PC-9 (cell line): ENCODE data around the gene SCYGR7. TPM values are rescaled to one million over a fixed set of nuclear protein-coding genes. Genes with fewer than 3 reads are reported as not detected.

Experiments used
- BruUV-seq: library from RNA; stranded (reverse); fragments of 400-500 nt; replicated peaks from 2 replicates; lab custom pipeline; 2021; lab: Mats Ljungman, UMichigan
- CTCF ChIA-PET: fragments of 300-600 bp; sonication (Branson Sonifier 250); formaldehyde crosslinking; loops from one replicate; lab custom pipeline; 2022; ENCODE audit warnings: antibody characterized with exemption; lab: Charles Lee
- POLR2A ChIA-PET: fragments of 300-600 bp; sonication (Branson Sonifier 250); formaldehyde crosslinking; loops from one replicate; lab custom pipeline; 2022; ENCODE audit warnings: antibody characterized with exemption; ENCODE audit not compliant: unreplicated experiment; lab: Charles Lee
- DNase-seq, 2 experiments: peaks; one replicate each; pipeline versions ENCODE4 v3.0.0 to v3.0.0-alpha.2; 2015 to 2022; ENCODE audit warnings: mixed read lengths in 1 of 2
- H2AFZ ChIP-seq: fragments of 200-600 bp; sonication (generic); 2 replicates; pipeline ENCODE4 v1.8.1; 2017; ENCODE audit warnings: antibody characterized with exemption
- H3F3A ChIP-seq: fragments of 200-600 bp; sonication (generic); 2 replicates; pipeline ENCODE4 v1.8.1; 2017; ENCODE audit warnings: antibody characterized with exemption, mild to moderate bottlenecking, low read depth; ENCODE audit not compliant: insufficient read depth
- H3K27ac ChIP-seq: fragments of 200-600 bp; sonication (generic); 2 replicates; pipeline ENCODE4 v1.6.1; 2016; ENCODE audit warnings: mixed run types
- H3K27me3 ChIP-seq: fragments of 200-600 bp; sonication (generic); 2 replicates; pipeline ENCODE4 v1.6.1; 2016; ENCODE audit warnings: low read depth, mixed run types; ENCODE audit not compliant: insufficient read depth
- H3K36me3 ChIP-seq: fragments of 200-600 bp; sonication (generic); 2 replicates; pipeline ENCODE4 v1.6.1; 2016; ENCODE audit warnings: low read depth, mixed run types
- H3K4me1 ChIP-seq: fragments of 200-600 bp; sonication (generic); replicated peaks from 2 replicates; pipeline ENCODE4 v1.6.1; 2016; ENCODE audit warnings: mixed run types; ENCODE audit not compliant: insufficient read depth
- H3K4me2 ChIP-seq: fragments of 200-600 bp; sonication (generic); 2 replicates; pipeline ENCODE4 v1.6.1; 2017; ENCODE audit warnings: mixed run types
- H3K4me3 ChIP-seq: fragments of 200-600 bp; sonication (generic); 2 replicates; pipeline ENCODE4 v1.6.1; 2016; ENCODE audit warnings: mixed run types
- H3K79me2 ChIP-seq: fragments of 200-600 bp; sonication (generic); 2 replicates; pipeline ENCODE4 v1.6.1; 2017; ENCODE audit warnings: low read depth, mixed run types
- H3K9me2 ChIP-seq: fragments of 200-600 bp; sonication (generic); 2 replicates; pipeline ENCODE4 v1.8.1; 2017; ENCODE audit warnings: mild to moderate bottlenecking; ENCODE audit not compliant: insufficient read depth
- H3K9me3 ChIP-seq: fragments of 200-600 bp; sonication (generic); 2 replicates; pipeline ENCODE4 v1.8.1; 2016; ENCODE audit warnings: low read depth; ENCODE audit not compliant: insufficient read depth
- H4K20me1 ChIP-seq: fragments of 200-600 bp; sonication (generic); 2 replicates; pipeline ENCODE4 v1.8.1; 2017; ENCODE audit not compliant: insufficient read depth
- CTCF ChIP-seq: fragments of 200-600 bp; sonication (generic); conservative IDR thresholded peaks from 2 replicates; pipeline ENCODE4 v1.6.1; 2017; ENCODE audit warnings: mixed run types, antibody characterized with exemption, mild to moderate bottlenecking, moderate library complexity
- EZH2 ChIP-seq: fragments of 200-600 bp; sonication (generic); IDR thresholded peaks from 2 replicates; pipeline ENCODE4 v1.8.0; 2017; ENCODE audit warnings: antibody characterized with exemption, low read depth
- intact Hi-C: fragments of 100-400 bp; cut with micrococcal nuclease; formaldehyde crosslinking; loops from one replicate; pipeline ENCODE4 v1.10.0; 2022; ENCODE audit not compliant: unreplicated experiment
- total RNA-seq: library from RNA; stranded (reverse); gene quantifications from 2 replicates; pipeline ENCODE4 v1.2.3, GENCODE V29; 2021

SCYGR7 gene
- total RNA-seq, 1 experiment from 2014 or later: not detected

GRCh38 chr2:227696990-227697679 is 31.0 kb upstream of the SCYGR7 start:
- no peaks in the 10 kb centered on the region for H3F3A ChIP-seq
- BruUV-seq: no TSS peak
- POLR2A ChIA-PET: no interaction called here
- CTCF ChIA-PET: no interaction called here
- no peak overlapping the region for H3K4me3 ChIP-seq
- H3K4me1 ChIP-seq: peaks cover 7% of the 10 kb centered on the region
- H3K9me2 ChIP-seq: no peaks in the 10 kb centered on the region
- no peak for TF ChIP-seq EZH2
- TF ChIP-seq CTCF: no peak
- no peaks in the 10 kb centered on the region for H3K36me3 ChIP-seq
- intact Hi-C loops: no loop called here
- no peaks in the 10 kb centered on the region for H3K27me3 ChIP-seq
- H4K20me1 ChIP-seq: no peaks in the 10 kb centered on the region
- no peaks in the 10 kb centered on the region; the same call in 1 of the 2 replicates for H3K9me3 ChIP-seq
- H3K79me2 ChIP-seq: no peaks in the 10 kb centered on the region
- DNase-seq: no peak
- H3K4me2 ChIP-seq: no peak overlapping the region
- H2AFZ ChIP-seq: no peak overlapping the region
- H3K27ac ChIP-seq: no peak overlapping the region

- no peaks in the 10 kb centered on the region for H3K27me3 ChIP-seq
- H2AFZ ChIP-seq: no peak overlapping the region
- H4K20me1 ChIP-seq: no peaks in the 10 kb centered on the region
- no peak overlapping the region for H3K4me3 ChIP-seq
- POLR2A ChIA-PET: no interaction called here
- CTCF ChIA-PET: no interaction called here
- H3F3A ChIP-seq: peaks cover 27% of the 10 kb centered on the region
- H3K27ac ChIP-seq: peak overlapping the region; percentile 92; the same call in 1 of the 2 replicates
- H3K36me3 ChIP-seq: no peaks in the 10 kb centered on the region
- H3K4me2 ChIP-seq: 0 out of 2 replicates have a peak overlapping the region, but pooled peaks have one; percentile 77
- DNase-seq: no peak
- no TSS peak for BruUV-seq
- intact Hi-C loops: loop anchor here (5.0 kb wide), 2 partner anchors 44 to 294 kb away; no protein-coding TSS in a partner anchor
- H3K4me1 ChIP-seq: peaks cover 37% of the 10 kb centered on the region
- H3K9me3 ChIP-seq: no peaks in the 10 kb centered on the region
- H3K9me2 ChIP-seq: no peaks in the 10 kb centered on the region
- TF ChIP-seq CTCF (no peak), EZH2 (no peak)
- H3K79me2 ChIP-seq: no peaks in the 10 kb centered on the region
These were observed 26.6 kb upstream of the SCYGR7 start for GRCh38 chr2:227701556-227701955.

DNA sequence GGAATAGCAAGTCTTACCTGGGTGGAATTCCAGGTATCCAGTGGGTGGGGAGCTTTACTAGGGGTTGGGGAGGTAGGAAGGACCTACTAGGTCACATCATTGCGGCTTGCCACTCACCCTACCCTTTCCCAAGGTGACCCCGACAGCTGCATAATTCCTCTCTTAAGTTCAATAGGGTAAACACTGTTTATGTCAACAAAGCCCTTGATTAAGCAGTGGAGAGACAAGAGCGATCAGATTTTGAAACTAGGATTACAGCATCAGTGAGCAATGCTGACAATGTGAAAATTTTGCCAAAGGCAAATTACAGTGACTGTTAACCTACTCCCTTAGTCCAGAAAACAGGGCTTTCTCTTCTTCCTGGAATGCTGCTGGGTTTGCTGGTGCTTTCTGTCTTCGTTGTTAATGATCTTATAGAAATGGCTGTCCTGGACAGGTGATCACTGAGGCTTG is 24.8 kb upstream of the SCYGR7 start:
- H3K4me3 ChIP-seq: peak overlapping the region; percentile 41
- BruUV-seq: no TSS peak
- H3K27ac ChIP-seq: peak overlapping the region; percentile 92
- no peaks in the 10 kb centered on the region for H3K27me3 ChIP-seq
- peak overlapping the region; percentile 54 for H2AFZ ChIP-seq
- POLR2A ChIA-PET: interaction anchor here (0.5 to 0.6 kb wide), 2 partner anchors 288 to 293 kb away, joined by 5 to 11 read pairs; no protein-coding TSS in a partner anchor
- peaks cover 27% of the 10 kb centered on the region for H3F3A ChIP-seq
- no peaks in the 10 kb centered on the region for H3K9me2 ChIP-seq
- peak overlapping the region; percentile 77 for H3K4me2 ChIP-seq
- H3K4me1 ChIP-seq: peaks cover 37% of the 10 kb centered on the region
- TF ChIP-seq EZH2: no peak
- no peak for TF ChIP-seq CTCF
- CTCF ChIA-PET: interaction anchor here (1.0 kb wide), 2 partner anchors 63 to 298 kb away, joined by 3 to 6 read pairs; no protein-coding TSS in a partner anchor
- peak; percentile 75 to 94 for DNase-seq
- no peaks in the 10 kb centered on the region for H4K20me1 ChIP-seq
- no peaks in the 10 kb centered on the region for H3K36me3 ChIP-seq
- intact Hi-C loops: loop anchor here (1.0 to 5.0 kb wide), 4 partner anchors 46 to 296 kb away; no protein-coding TSS in a partner anchor
- H3K79me2 ChIP-seq: no peaks in the 10 kb centered on the region
- no peaks in the 10 kb centered on the region for H3K9me3 ChIP-seq
